Measurements from ENCODE around the gene SENP2. TPM values are rescaled to one million over a fixed set of nuclear protein-coding genes. Genes with fewer than 3 reads are reported as not detected.

SENP2 gene
- total and polyA plus RNA-seq, 10 of the 15 experiments (the other 5 are each of a cell fraction or from before 2014, with no cell fraction given) = 9.0 to 42.7 (median 25.1) TPM

DNA sequence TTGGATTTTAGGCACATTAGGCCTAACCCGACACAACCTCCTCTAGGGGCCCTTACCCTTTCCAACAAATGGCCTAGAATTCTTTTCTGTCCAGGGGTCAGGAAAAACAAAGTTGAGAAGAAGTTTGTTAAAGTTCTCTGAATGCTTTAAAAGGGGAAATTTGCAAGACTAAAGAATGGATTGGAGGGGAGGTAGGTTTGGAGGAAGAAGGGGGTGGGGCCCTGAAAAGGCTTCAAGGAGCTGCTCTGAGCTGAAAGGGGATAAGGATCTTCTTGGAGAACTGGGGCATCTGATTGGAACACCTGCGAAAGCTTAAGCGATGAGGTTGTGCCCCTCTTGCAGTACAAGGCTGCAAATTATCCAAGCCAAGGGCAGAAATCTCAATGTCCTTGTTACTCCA is 3.9 kb upstream of the SENP2 start:
- TF ChIP-seq CBX5 (IDR thresholded peaks at IDR 0.05; ENCODE audit: low read depth) = no peak
- TF ChIP-seq, protein P1, sequence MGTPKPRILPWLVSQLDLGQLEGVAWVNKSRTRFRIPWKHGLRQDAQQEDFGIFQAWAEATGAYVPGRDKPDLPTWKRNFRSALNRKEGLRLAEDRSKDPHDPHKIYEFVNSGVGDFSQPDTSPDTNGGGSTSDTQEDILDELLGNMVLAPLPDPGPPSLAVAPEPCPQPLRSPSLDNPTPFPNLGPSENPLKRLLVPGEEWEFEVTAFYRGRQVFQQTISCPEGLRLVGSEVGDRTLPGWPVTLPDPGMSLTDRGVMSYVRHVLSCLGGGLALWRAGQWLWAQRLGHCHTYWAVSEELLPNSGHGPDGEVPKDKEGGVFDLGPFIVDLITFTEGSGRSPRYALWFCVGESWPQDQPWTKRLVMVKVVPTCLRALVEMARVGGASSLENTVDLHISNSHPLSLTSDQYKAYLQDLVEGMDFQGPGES (IDR thresholded peaks at IDR 0.05) = no peak
- no peak for TF ChIP-seq STAT1 (conservative IDR thresholded peaks at IDR 0.05)
- no peak for TF ChIP-seq TCF3 (IDR thresholded peaks at IDR 0.05; ENCODE audit: borderline replicate concordance, insufficient read depth, low read depth, low read length)
- no peak for TF ChIP-seq BACH1 (IDR thresholded peaks at IDR 0.05; ENCODE audit: borderline replicate concordance)
- TF ChIP-seq KLF5 (IDR thresholded peaks at IDR 0.05; ENCODE audit: partially characterized antibody) = no peak
- no peak for TF ChIP-seq MAX (IDR thresholded peaks at IDR 0.05; ENCODE audit: low read depth, low read length)
- WGBS (ENCODE audit: insufficient coverage, insufficient replicate concordance, low lambda C conversion rate, missing lambda C conversion rate) = 99% methylated on average over 3 of the region's 3 CpGs
- H3K4me3 ChIP-seq = no peak overlapping the region
- ChIA-PET RAD21 (ENCODE audit: unreplicated experiment) (no interaction called here), CTCF (interaction anchor here (1.0 to 1.4 kb wide), 2 partner anchors 10 to 23 kb away, joined by 3 to 4 read pairs; no protein-coding TSS in a partner anchor), POLR2A (no interaction called here), SMC1A (ENCODE audit: uncharacterized antibody, unreplicated experiment) (no interaction called here)
- in situ Hi-C loops (cut with MboI) = no loop called here
- FAIRE-seq (no peak), ATAC-seq (no peak), DNase-seq (ENCODE audit: low read depth, low spot score) (no peak)
- H3K9ac ChIP-seq (ENCODE audit: control insufficient read depth, insufficient read depth, low read length) = no peak overlapping the region
- intact Hi-C loops (cut with micrococcal nuclease; ENCODE audit: unreplicated experiment) = no loop called here
- H3K9me3 ChIP-seq (replicated peaks; ENCODE audit: control insufficient read depth, insufficient read depth, low read length) = no peaks in the 10 kb centered on the region
- no peaks in the 10 kb centered on the region for H4K20me1 ChIP-seq (ENCODE audit: control insufficient read depth, insufficient read depth)
- peaks cover 18% of the 10 kb centered on the region for H3K4me1 ChIP-seq (ENCODE audit: control insufficient read depth, insufficient read depth, low read length)
- no peaks in the 10 kb centered on the region for H3K27me3 ChIP-seq (replicated peaks in 1 of 2; ENCODE audit: control insufficient read depth in 2 of 2, insufficient read depth in 2 of 2, low read length in 1 of 2)
- H3K36me3 ChIP-seq (ENCODE audit: control insufficient read depth in 2 of 2, insufficient read depth in 2 of 2, low read length in 1 of 2) = no peaks in the 10 kb centered on the region
- no peak overlapping the region; the same call in 1 of the 2 replicates for H3K27ac ChIP-seq (ENCODE audit: control insufficient read depth, insufficient read depth)
- H3K79me2 ChIP-seq (ENCODE audit: control insufficient read depth, insufficient read depth, low read length) = peaks cover 9% of the 10 kb centered on the region
- H3K4me2 ChIP-seq (ENCODE audit: control insufficient read depth, insufficient read depth) = no peak overlapping the region; the same call in 1 of the 2 replicates
- no TSS peak for BruUV-seq (replicated peaks)
- H2AFZ ChIP-seq (ENCODE audit: control insufficient read depth, low read depth, low read length) = no peak overlapping the region

Data from GM12878 (cell line).